Bronchial epithelial cell (primary cell): ENCODE data around the gene HOXA6. TPM values are rescaled to one million over a fixed set of nuclear protein-coding genes. Genes with fewer than 3 reads are reported as not detected.

Experiments used
- DNase-seq: peaks from one replicate; pipeline ENCODE4 v3.0.0-alpha.2; 2010; ENCODE audit warnings: low read depth
- FAIRE-seq: peaks from 2 replicates; lab custom pipeline; 2011; peaks lifted over from hg19 to GRCh38; lab: Jason Lieb, UNC
- H3K27me3 ChIP-seq: 2 replicates; pipeline ENCODE4 v1.5.1; 2011; ENCODE audit warnings: low read length; ENCODE audit not compliant: control insufficient read depth, insufficient read depth
- H3K36me3 ChIP-seq: 2 replicates; pipeline ENCODE4 v1.5.1; 2011; ENCODE audit warnings: low read length; ENCODE audit not compliant: control insufficient read depth, insufficient read depth
- H3K4me3 ChIP-seq: 2 replicates; pipeline ENCODE4 v1.5.1; 2011; ENCODE audit warnings: mild to moderate bottlenecking, low read depth, low read length, control low read depth
- CTCF ChIP-seq: IDR thresholded peaks from 2 replicates; pipeline ENCODE4 v1.5.1; 2011; ENCODE audit warnings: mild to moderate bottlenecking, moderate library complexity, low read length, control low read depth, inconsistent platforms; ENCODE audit not compliant: insufficient read depth, severe bottlenecking
- total RNA-seq: library from RNA; depleted of rRNA; stranded (reverse); fragments of >200 nt; gene quantifications from 2 replicates; pipeline ENCODE4 v1.2.1, GENCODE V29; 2014

The HOXA6 gene
- total RNA-seq, 1 donor from 2014 or later: 0.53 TPM

- TF ChIP-seq CTCF: no peak
- no peak for FAIRE-seq
Measured at GRCh38 chr7:27160145-27160545, 12.6 kb upstream of the HOXA6 start.

GRCh38 chr7:27159266-27160144, 11.9 kb upstream of the HOXA6 start:
- Histone ChIP-seq H3K4me3 (no peak overlapping the region), H3K36me3 (no peaks in the 10 kb centered on the region), H3K27me3 (peaks cover 75% of the 10 kb centered on the region)
- no peak for DNase-seq
- no peak for FAIRE-seq
- no peak for TF ChIP-seq CTCF

More at GRCh38 chr7:27160145-27160545, 12.6 kb upstream of the HOXA6 start:
- Histone ChIP-seq H3K36me3 (no peaks in the 10 kb centered on the region), H3K27me3 (peaks cover 75% of the 10 kb centered on the region), H3K4me3 (no peak overlapping the region)
- DNase-seq: no peak

- no peaks in the 10 kb centered on the region for H3K36me3 ChIP-seq
- DNase-seq: no peak
- no peak for FAIRE-seq
- peaks cover 76% of the 10 kb centered on the region for H3K27me3 ChIP-seq
- no peak overlapping the region for H3K4me3 ChIP-seq
- TF ChIP-seq CTCF: no peak
Measured at GRCh38 chr7:27158436-27159265, 11.1 kb upstream of the HOXA6 start.

- DNase-seq (no peak), FAIRE-seq (no peak)
- TF ChIP-seq CTCF: no peak
- peaks cover 79% of the 10 kb centered on the region for H3K27me3 ChIP-seq
- H3K36me3 ChIP-seq: no peaks in the 10 kb centered on the region
- no peak overlapping the region for H3K4me3 ChIP-seq
Measured at GRCh38 chr7:27157702-27158431, 10.3 kb upstream of the HOXA6 start.

- Histone ChIP-seq H3K4me3 (no peak overlapping the region), H3K36me3 (no peaks in the 10 kb centered on the region), H3K27me3 (peaks cover 87% of the 10 kb centered on the region)
- TF ChIP-seq CTCF: no peak
- FAIRE-seq: no peak
- DNase-seq: no peak
Measured at GRCh38 chr7:27156916-27157701, 9.5 kb upstream of the HOXA6 start.
